GM12865 (cell line): ENCODE measurements around the gene ABCC8.

ENCODE experiments used
- DNase-seq: peaks from one replicate; pipeline ENCODE4 v3.0.0; 2010; ENCODE audit warnings: low read depth
- H3K4me3 ChIP-seq: 2 replicates; pipeline ENCODE4 v1.5.1; 2011; ENCODE audit warnings: mild to moderate bottlenecking, low read depth, low read length, control low read depth
- TF ChIP-seq, protein P1 (sequence below): IDR thresholded peaks from 2 replicates; pipeline ENCODE4 v1.5.1; 2011; ENCODE audit warnings: low read length, control low read depth, low read depth, inconsistent platforms; ENCODE audit not compliant: insufficient read depth; ENCODE audit errors: missing control alignments

The ABCC8 gene

DNA sequence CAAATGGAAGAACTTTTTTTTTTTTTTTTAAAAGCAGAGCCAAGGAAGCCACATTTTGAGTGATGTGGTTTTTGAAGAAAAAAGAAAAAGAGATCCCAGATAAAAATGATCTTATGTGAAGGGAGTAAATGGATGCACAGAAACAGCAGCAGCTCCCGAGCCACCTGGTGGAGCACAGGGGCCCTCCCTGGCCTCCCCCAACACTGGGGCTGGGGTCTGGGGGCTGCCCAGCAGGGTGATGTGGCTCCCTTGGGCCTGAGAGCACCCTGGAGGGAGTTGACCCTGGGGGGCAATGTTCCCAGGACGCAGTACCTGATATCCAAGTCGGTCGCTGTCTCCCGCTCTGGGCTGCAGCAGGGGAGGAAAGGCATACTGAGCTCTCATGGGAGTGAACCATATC lies 61.7 kb downstream of the ABCC8 start:
- no peak for DNase-seq
- H3K4me3 ChIP-seq: no peak overlapping the region
- TF ChIP-seq, protein P1, sequence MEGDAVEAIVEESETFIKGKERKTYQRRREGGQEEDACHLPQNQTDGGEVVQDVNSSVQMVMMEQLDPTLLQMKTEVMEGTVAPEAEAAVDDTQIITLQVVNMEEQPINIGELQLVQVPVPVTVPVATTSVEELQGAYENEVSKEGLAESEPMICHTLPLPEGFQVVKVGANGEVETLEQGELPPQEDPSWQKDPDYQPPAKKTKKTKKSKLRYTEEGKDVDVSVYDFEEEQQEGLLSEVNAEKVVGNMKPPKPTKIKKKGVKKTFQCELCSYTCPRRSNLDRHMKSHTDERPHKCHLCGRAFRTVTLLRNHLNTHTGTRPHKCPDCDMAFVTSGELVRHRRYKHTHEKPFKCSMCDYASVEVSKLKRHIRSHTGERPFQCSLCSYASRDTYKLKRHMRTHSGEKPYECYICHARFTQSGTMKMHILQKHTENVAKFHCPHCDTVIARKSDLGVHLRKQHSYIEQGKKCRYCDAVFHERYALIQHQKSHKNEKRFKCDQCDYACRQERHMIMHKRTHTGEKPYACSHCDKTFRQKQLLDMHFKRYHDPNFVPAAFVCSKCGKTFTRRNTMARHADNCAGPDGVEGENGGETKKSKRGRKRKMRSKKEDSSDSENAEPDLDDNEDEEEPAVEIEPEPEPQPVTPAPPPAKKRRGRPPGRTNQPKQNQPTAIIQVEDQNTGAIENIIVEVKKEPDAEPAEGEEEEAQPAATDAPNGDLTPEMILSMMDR: no peak

DNA sequence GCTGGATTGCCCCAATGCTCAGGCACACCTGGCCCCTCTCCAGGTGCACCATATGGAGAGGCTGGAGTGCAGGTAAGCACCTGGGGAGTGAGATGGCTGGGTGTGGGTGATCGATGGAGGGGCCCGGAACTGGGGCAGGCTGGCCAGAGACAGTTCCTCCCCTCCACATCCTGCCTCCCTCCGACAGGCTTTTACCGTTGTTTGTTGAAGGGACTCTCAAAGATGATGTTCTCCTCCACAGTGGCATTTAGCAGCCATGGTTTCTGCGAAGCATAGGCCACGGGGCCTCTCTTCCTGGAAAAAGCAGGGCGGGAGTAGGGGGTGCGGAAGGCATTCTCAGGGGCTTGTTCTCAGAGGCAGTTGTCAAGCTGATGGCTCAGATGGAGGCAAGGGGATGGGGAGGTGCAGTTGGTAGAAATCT lies 62.3 kb downstream of the ABCC8 start:
- TF ChIP-seq, protein P1: no peak
- DNase-seq: no peak
- no peak overlapping the region for H3K4me3 ChIP-seq

DNA sequence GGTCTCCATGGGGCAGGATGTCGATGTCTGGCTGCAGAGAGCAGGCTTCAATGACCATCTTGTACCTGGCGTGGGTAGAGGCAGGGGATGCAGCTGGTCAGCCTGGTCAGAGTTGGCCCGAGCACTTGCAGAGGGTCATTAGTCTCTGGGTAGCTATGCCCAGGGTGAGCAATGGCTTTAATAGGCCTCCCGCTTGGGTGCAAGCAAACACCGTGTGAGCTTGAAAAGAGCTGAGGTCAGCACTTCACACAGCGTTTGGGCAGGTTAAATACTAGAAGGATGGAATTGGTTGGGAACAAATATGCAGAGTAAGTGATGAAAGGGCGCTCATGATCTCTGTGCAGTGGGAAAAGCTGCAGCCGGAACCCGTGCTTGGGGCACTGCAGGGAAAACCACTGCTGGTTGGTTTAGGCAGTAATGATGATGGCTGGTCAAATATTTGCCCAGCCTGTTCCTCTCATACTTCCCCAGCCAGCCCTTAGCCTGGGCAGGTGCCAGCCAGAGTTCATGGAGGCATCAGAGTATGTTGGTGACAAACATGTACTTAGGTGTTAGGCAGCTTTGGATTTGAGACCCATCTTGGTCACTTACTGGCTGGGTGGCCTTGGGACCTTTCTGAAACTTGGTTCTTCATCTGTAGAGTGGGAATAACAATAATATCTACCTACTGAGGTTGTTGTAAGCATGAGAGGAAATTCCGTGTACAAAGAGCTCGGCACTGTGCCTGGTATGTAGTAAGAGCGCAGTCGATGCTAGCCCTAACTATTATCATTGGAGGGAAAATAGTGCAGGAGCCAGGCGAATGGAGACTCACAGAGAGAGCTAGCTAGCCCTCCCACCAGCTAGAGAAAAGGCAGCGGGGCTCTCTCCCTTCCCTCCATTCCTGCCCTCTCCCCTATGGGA lies 63.0 kb downstream of the ABCC8 start:
- no peak overlapping the region for H3K4me3 ChIP-seq
- TF ChIP-seq, protein P1: no peak
- no peak for DNase-seq

DNA sequence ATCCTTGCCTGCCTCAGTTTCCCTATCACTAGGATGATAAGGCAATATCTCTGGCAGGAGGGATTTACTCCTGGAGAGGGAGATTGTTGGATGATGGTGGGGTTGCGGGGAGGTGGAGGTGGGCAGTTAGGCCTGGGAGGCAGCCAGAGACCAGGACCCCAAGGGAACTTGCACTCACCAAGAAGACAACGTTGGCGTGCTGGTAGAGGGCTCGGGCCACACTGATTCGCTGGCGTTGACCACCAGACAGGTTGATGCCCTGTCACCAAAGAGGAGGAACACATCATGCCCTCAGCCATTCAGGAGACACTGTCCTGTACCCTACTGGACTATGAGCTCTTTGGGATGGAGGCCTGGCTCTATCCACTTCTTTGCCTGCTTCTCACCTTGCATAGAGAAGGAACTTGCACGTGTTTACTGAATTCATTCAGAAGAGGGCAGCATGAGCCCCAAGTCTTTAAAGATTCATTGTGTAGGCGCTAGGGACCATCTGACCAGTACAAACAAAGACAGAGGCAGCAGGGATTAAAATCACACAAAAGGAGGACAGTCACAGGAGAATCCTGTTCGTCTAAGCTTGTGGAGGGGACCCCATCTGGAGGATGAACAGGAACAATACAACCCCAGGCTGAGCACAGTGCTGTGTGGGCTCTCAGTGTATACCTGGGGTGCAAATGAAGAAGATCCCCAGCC lies 64.0 kb downstream of the ABCC8 start:
- H3K4me3 ChIP-seq: no peak overlapping the region
- DNase-seq: no peak
- TF ChIP-seq, protein P1: no peak

DNA sequence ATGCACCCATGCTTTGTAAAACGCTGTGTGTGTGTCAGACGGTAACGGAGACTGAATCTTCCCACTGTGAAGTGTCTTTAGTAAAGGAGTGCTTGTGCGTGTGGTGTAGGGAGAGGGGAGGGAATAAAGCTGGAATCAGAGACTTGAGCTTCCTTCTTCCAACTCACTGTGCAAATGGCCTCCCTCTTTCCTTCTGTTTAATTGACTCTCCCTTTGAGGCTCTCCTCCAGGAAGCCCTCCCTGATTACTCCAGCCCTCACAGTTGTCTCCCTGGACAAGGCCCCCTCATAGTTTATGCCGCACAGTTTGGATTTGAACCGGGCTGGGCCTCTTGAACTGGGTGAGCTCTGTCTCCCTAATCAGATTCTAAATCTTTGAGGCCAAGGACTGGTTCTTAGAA lies 65.2 kb downstream of the ABCC8 start:
- no peak for DNase-seq
- TF ChIP-seq, protein P1: no peak
- no peak overlapping the region for H3K4me3 ChIP-seq

DNA sequence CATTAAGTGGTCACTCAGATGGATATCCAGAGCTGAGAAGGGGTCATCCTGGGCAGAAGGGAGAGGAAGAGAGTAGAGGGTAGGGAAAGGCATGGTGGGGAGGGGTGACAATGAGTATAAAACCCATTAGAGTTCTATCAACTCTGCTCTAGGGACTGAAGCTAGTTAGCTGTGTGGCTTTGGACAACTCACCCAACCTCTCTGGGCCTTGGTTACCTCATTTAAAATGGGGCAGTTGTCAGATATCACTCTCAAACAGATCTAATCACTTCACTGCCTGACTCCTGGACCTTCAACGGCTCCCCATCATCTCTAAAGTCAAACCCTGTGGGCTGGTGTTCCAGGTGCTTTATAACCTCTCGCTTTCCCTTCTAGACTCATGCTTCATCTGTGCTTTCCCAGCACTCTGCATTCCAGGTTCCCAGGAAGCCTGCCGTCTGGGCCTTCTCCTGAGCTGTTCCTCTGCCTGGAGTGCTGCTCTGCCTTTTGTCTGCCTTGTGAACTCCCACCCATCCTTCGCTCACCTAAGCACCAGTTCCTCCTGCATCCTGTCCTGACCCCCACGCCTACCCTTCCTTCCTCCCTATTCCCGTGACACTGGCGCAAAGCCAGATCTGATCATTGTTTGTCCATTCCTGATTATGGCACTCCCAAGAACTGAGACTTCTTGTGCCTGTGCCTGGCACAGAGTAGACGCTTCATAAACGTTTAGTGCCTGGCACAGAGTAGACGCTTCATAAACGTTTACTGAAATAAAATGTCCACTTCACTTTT lies 65.9 kb downstream of the ABCC8 start:
- no peak overlapping the region for H3K4me3 ChIP-seq
- TF ChIP-seq, protein P1: no peak
- no peak for DNase-seq
